Skin of body (tissue), 2 donors: ENCODE data around the gene NOP10. TPM values are rescaled to one million over a fixed set of nuclear protein-coding genes. Genes with fewer than 3 reads are reported as not detected.
"Not testable (repeated sequence)": the region's sequence is repeated elsewhere in the genome, so short reads cannot be mapped to it uniquely, and the experiment has no call there.

Source experiments
- DNase-seq: peaks from one replicate; lab custom pipeline; 2025; lab: John Stamatoyannopoulos, UW
- total RNA-seq: library from RNA; depleted of rRNA; stranded (reverse); fragments of >200 nt; gene quantifications from one replicate; pipeline ENCODE4 v1.2.3, GENCODE V29; 2014

Gene NOP10
- total RNA-seq, 1 donor from 2014 or later, result 68.3 TPM

GRCh38 chr15:34358948-34359347, 16.0 kb upstream of the NOP10 start:
- no peak for DNase-seq

- no peak for DNase-seq
Observed at GRCh38 chr15:34358367-34358766, 15.4 kb upstream of the NOP10 start.

- DNase-seq, result no peak
Observed at GRCh38 chr15:34357653-34358052, 14.7 kb upstream of the NOP10 start.

GRCh38 chr15:34355241-34355640, 12.3 kb upstream of the NOP10 start:
- DNase-seq, result no peak

- no peak for DNase-seq
Observed at GRCh38 chr15:34354286-34354685, 11.3 kb upstream of the NOP10 start.

GRCh38 chr15:34353627-34354026, 10.7 kb upstream of the NOP10 start:
- no peak for DNase-seq

GRCh38 chr15:34352996-34353395, 10.1 kb upstream of the NOP10 start:
- DNase-seq, result not testable (repeated sequence)

GRCh38 chr15:34349769-34350168, 6.8 kb upstream of the NOP10 start:
- no peak for DNase-seq

GRCh38 chr15:34348735-34349300, 5.9 kb upstream of the NOP10 start:
- no peak for DNase-seq

- DNase-seq, result no peak
Observed at GRCh38 chr15:34347951-34348638, 5.2 kb upstream of the NOP10 start.

- not testable (repeated sequence) for DNase-seq
Observed at GRCh38 chr15:34342213-34342736, 661 bp downstream of the NOP10 start.

GRCh38 chr15:34341381-34342212, 1.3 kb downstream of the NOP10 start:
- DNase-seq, result no peak

- DNase-seq, result no peak
Observed at GRCh38 chr15:34339946-34340345, 3.0 kb downstream of the NOP10 start.

GRCh38 chr15:34338347-34338746, 4.6 kb downstream of the NOP10 start:
- DNase-seq, result no peak

GRCh38 chr15:34337557-34338306, 5.2 kb downstream of the NOP10 start, which contains the start of gene SLC12A6:
TSS of gene SLC12A6 (minus strand) at chr15:34337781. CDS start at chr15:34336680, 1,101 bp downstream.
- peak; percentile 79 for DNase-seq

GRCh38 chr15:34336991-34337556, 5.9 kb downstream of the NOP10 start:
- no peak for DNase-seq

GRCh38 chr15:34336231-34336990, 6.5 kb downstream of the NOP10 start:
- DNase-seq, result no peak

- no peak for DNase-seq
Observed at GRCh38 chr15:34335176-34336032, 7.5 kb downstream of the NOP10 start.

GRCh38 chr15:34334672-34335071, 8.3 kb downstream of the NOP10 start:
- DNase-seq, result no peak
